Measurements from ENCODE around the gene CHST7. TPM values are rescaled to one million over a fixed set of nuclear protein-coding genes. Genes with fewer than 3 reads are reported as not detected.

CHST7 gene
- total RNA-seq, 4 donors from 2014 or later: 4.9 to 10.3 (median 7.6) TPM

- Histone ChIP-seq H3K27ac (no peak overlapping the region), H3K4me3 (no peak overlapping the region), H3K9me3 (no peaks in the 10 kb centered on the region), H3K36me3 (no peaks in the 10 kb centered on the region), H3K27me3 (no peaks in the 10 kb centered on the region), H3K4me1 (no peaks in the 10 kb centered on the region)
- in situ Hi-C loops (cut with MboI; ENCODE audit: low pct_ligation_motif_present in 1 of 4, low pct_unique_long_range_greater_than_20kb in 1 of 4, low sequenced_read_pairs in 3 of 4): no loop called here
- WGBS, 2 donors (ENCODE audit: low coverage in 1 of 2): 86% methylated on average over 4 of the region's 4 CpGs; no CpG with 5 or more reads in 1 of the 2 donors
- DNase-seq: no peak
- intact Hi-C loops (cut with DNase I; ENCODE audit: low total_unique reads): no loop called here
- TF ChIP-seq POLR2AphosphoS5 (IDR thresholded peaks at IDR 0.05) (no peak), EP300 (IDR thresholded peaks at IDR 0.05; ENCODE audit: low read depth) (no peak), POLR2A (IDR thresholded peaks at IDR 0.05) (no peak)
Measured at GRCh38 chrX:46620505-46620904, 46.9 kb downstream of the CHST7 start.

DNA sequence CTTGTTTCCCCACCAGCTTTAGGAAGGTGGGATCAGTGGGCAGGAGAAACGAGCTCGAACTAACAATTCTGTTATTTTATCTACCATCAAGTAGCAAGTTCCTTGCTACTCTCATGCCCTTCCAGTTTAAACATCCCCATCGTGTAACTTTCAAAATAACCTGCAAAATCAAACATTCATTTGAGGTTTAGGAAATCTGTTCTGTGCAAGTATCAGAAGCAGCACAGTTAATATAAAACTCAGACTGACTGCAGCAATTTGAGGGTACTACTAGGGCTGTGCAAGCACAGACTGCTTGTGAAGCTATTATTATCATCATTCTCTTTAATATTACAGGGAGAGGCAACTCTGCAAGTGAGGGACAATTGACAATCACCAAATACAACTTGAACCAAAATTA lies 48.0 kb downstream of the CHST7 start:
- no peak overlapping the region for H3K27ac ChIP-seq
- no peaks in the 10 kb centered on the region for H3K36me3 ChIP-seq
- no peaks in the 10 kb centered on the region for H3K27me3 ChIP-seq
- TF ChIP-seq EP300 (IDR thresholded peaks at IDR 0.05; ENCODE audit: low read depth) (no peak), POLR2AphosphoS5 (IDR thresholded peaks at IDR 0.05) (no peak), CTCF (IDR thresholded peaks at IDR 0.05) (no peak), POLR2A (IDR thresholded peaks at IDR 0.05) (no peak)
- in situ Hi-C loops (cut with MboI; ENCODE audit: low pct_ligation_motif_present in 1 of 4, low pct_unique_long_range_greater_than_20kb in 1 of 4, low sequenced_read_pairs in 3 of 4) (no loop called here), intact Hi-C loops (cut with DNase I; ENCODE audit: low total_unique reads) (no loop called here)
- H3K4me3 ChIP-seq: no peak overlapping the region
- 60% methylated on average over 3 of the region's 3 CpGs; no CpG with 5 or more reads in 1 of the 2 donors for WGBS, 2 donors (ENCODE audit: low coverage in 1 of 2)
- H3K9me3 ChIP-seq: no peaks in the 10 kb centered on the region
- no peaks in the 10 kb centered on the region for H3K4me1 ChIP-seq
- DNase-seq: no peak

GRCh38 chrX:46624090-46624786 lies 50.7 kb downstream of the CHST7 start:
- no peak overlapping the region for H3K4me3 ChIP-seq
- intact Hi-C loops (cut with DNase I; ENCODE audit: low total_unique reads): no loop called here
- TF ChIP-seq CTCF (IDR thresholded peaks at IDR 0.05) (no peak), POLR2A (IDR thresholded peaks at IDR 0.05) (no peak), POLR2AphosphoS5 (IDR thresholded peaks at IDR 0.05) (no peak), EP300 (IDR thresholded peaks at IDR 0.05; ENCODE audit: low read depth) (no peak)
- no peak overlapping the region for H3K27ac ChIP-seq
- in situ Hi-C loops (cut with MboI; ENCODE audit: low pct_ligation_motif_present in 1 of 4, low pct_unique_long_range_greater_than_20kb in 1 of 4, low sequenced_read_pairs in 3 of 4): no loop called here
- no peaks in the 10 kb centered on the region for H3K4me1 ChIP-seq
- no peaks in the 10 kb centered on the region for H3K27me3 ChIP-seq
- 62% methylated on average over 6 of the region's 6 CpGs; no CpG with 5 or more reads in 1 of the 2 donors for WGBS, 2 donors (ENCODE audit: low coverage in 1 of 2)
- DNase-seq: no peak
- H3K36me3 ChIP-seq: no peaks in the 10 kb centered on the region
- no peaks in the 10 kb centered on the region for H3K9me3 ChIP-seq

DNA sequence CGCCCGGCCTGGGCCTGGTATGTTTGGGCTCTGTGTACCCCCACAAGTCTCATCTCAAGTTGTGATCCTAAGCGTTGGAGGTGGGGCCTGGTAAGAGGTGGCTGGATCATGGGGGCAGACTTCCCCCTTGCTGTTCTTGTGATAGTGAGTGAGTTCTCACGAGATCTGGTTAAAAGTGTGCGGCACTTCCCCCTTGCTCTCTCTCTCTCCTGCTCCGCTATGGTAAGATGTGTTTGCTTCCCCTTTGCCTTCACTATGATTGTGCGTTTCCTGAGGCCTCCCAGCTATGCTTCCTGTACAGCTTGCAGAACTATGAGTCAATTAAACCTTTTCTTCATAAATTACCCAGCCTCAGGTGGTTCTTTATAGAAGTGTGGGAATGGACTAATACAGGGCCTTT lies 53.0 kb downstream of the CHST7 start:
- H3K27ac ChIP-seq: peak overlapping the region in 2 of 4 donors; percentile 45 to 62
- no peak overlapping the region for H3K4me3 ChIP-seq
- TF ChIP-seq POLR2AphosphoS5 (IDR thresholded peaks at IDR 0.05): no peak
- no peak for TF ChIP-seq EP300 (IDR thresholded peaks at IDR 0.05; ENCODE audit: low read depth)
- no peak for TF ChIP-seq POLR2A (IDR thresholded peaks at IDR 0.05)
- TF ChIP-seq CTCF (IDR thresholded peaks at IDR 0.05): no peak
- 60 to 76% methylated on average over 1 to 7 of the region's 7 CpGs for WGBS, 2 donors (ENCODE audit: low coverage in 1 of 2)
- H3K27me3 ChIP-seq: no peaks in the 10 kb centered on the region
- no peaks in the 10 kb centered on the region for H3K9me3 ChIP-seq
- intact Hi-C loops (cut with DNase I; ENCODE audit: low total_unique reads) (no loop called here), in situ Hi-C loops (cut with MboI; ENCODE audit: low pct_ligation_motif_present in 1 of 4, low pct_unique_long_range_greater_than_20kb in 1 of 4, low sequenced_read_pairs in 3 of 4) (no loop called here)
- no peaks in the 10 kb centered on the region for H3K4me1 ChIP-seq
- DNase-seq: no peak
- H3K36me3 ChIP-seq: no peaks in the 10 kb centered on the region
